GM18909 (cell line): ENCODE data around the gene SPEF2.
"Not testable (repeated sequence)": the region's sequence is repeated elsewhere in the genome, so short reads cannot be mapped to it uniquely, and the experiment has no call there.

Experiments
- ATAC-seq: cut with Tn5 transposase; IDR thresholded peaks from one replicate; pipeline ENCODE4 v1.9.1; 2021; ENCODE audit warnings: mild to moderate bottlenecking; ENCODE audit not compliant: unreplicated experiment, poor library complexity

The SPEF2 gene

DNA sequence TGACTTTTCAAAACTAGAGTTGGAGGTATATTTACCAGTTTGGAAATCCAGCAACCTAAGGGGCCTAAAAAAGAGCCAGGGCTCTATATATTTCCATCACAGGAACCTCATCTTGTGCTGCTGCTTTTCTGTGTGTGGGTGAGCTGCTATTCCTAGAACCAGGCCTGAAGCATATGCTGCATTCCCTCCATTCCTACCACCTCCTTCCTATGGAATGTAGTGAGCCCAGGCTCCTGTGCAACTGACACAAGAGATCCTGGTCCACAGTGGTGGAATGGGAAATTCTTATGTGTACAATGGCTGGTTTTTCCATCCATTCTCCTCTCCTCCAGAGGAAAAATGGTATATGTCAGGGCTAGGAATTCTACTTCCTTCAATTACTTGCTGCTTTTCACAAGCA, 39.1 kb downstream of the SPEF2 start:
- no peak for ATAC-seq

- ATAC-seq: no peak
Measured at GRCh38 chr5:35657877-35658276, 40.2 kb downstream of the SPEF2 start.

DNA sequence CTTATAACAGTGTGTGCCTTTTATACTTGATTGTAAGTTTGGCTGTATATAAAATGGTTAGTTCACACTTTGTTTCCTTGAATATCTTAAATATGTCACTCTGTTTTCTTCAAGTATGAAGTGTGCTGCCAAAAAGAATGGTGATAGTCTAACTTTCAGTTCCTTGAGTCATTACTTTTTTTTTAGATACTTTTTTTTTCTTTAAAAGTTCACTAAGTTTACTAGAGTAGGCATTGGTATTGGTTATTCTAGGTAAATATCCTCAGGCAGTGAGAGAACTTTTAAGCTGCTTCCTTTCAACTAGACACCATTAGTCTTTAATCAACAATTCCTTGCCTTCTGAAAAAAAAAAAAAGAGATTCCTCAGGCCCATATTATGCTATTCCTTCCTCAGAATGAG, 41.9 kb downstream of the SPEF2 start:
- no peak for ATAC-seq

- no peak for ATAC-seq
Measured at GRCh38 chr5:35660451-35660850, 42.8 kb downstream of the SPEF2 start.

- no peak for ATAC-seq
Measured at GRCh38 chr5:35664584-35664983, 46.9 kb downstream of the SPEF2 start.

- no peak for ATAC-seq
Measured at GRCh38 chr5:35665096-35665495, 47.4 kb downstream of the SPEF2 start.

- no peak for ATAC-seq
Measured at GRCh38 chr5:35668319-35668718, 50.7 kb downstream of the SPEF2 start.

- no peak for ATAC-seq
Measured at GRCh38 chr5:35668794-35669193, 51.1 kb downstream of the SPEF2 start.

DNA sequence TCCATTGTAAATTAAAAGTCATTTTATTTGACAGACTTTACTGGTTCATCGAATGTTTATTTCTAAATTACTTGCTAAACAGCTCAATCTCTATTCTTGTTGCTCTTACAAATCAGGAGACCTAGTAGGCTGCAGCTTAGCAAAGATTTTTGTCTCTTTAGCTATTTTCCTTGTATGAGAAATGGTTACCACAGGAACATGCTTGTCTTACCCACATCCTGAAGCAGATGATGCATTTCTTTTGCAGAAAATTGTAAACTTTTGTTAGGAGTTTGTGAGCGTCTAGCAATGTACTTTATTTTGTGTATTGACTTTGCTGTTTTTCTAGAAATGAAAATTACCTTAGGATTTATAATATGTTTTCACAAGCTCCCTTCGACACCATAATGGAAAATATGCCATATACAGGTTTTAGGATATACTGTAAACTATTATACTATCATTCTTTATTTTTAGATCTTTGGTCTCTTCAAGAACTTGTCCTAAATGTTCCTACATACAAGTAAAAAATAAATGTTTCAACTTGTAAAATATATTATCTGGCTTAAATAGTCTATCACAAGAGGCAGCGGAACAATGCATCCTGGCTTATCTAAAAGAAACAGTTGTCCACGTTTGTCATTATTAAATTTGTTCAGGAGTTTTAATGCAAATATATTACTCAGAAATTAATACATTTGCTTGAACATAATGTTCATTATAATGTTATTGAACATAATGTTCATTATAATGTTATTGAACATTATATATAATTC, 54.1 kb downstream of the SPEF2 start:
- no peak for ATAC-seq

DNA sequence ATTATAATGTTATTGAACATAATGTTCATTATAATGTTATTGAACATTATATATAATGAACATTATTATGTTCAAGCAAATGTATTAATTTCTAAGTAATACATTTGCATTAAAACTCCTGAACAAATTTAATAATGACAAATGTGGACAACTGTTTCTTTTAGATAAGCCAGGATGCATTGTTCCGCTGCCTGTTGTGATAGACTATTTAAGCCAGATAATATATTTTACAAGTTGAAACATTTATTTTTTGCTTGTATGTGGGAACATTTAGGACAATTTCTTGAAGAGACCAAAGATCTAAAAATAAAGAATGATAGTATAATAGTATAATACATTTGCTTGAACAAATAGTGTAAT, 54.6 kb downstream of the SPEF2 start:
- ATAC-seq: not testable (repeated sequence)

DNA sequence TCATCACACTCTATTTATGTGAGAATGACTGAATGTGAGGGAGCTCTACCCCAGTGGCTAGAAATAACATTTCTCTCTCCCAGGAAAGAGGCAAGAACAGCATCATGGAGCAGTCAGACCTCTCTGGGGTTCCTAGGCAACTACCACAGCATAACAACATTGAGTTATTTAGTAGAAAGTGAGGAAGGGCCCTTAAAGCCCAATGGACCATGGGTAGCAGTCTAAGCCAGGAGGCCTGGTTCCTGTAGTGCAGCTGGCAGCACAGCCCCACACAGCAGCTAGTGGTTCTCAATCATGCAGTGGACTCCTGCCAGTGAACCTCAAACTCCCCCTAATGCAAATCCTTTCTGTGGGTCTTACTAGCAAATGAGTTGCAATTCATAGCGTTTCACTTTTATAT, 55.3 kb downstream of the SPEF2 start:
- ATAC-seq: no peak

GRCh38 chr5:35674049-35674448, 56.4 kb downstream of the SPEF2 start:
- ATAC-seq: no peak

GRCh38 chr5:35675392-35675791, 57.7 kb downstream of the SPEF2 start:
- ATAC-seq: no peak

DNA sequence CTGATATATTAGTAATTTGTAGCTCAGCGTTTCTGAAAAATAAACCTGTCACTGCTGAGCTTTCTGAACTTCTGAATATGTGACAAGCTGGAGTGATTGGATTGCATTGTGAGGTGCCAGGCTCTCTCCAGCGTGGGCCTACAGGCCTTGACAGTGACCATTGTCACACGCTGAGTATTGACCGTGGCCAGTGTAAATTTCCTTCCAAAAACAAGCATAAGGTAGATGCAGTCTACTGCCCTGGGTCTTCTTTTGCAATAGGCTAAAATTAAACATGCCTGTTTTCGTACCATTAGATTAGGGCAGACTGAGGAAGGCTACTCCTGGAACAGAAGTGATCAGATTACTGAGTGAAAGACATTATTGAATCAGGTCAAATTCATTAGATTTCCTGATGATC, 60.2 kb downstream of the SPEF2 start:
- ATAC-seq: no peak

DNA sequence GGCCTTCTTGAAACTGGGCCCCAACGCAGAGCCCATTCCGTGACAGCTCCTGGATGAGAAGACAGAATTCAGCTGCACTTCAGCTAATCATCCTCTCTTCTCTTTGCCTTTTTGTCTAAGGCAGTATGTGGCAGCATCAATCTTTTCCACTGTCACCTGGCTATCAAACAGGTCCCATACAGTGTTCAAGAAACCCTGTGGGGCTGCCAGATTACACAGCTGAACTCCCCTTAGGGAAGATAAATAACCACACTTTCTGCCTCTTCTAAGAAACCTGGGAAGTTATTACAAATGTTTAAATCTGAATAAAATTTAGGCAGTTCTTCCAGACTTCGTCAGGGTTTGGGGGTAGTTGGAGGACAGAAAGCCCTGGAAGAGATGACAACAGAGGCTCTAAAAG, 61.0 kb downstream of the SPEF2 start:
- ATAC-seq: no peak

DNA sequence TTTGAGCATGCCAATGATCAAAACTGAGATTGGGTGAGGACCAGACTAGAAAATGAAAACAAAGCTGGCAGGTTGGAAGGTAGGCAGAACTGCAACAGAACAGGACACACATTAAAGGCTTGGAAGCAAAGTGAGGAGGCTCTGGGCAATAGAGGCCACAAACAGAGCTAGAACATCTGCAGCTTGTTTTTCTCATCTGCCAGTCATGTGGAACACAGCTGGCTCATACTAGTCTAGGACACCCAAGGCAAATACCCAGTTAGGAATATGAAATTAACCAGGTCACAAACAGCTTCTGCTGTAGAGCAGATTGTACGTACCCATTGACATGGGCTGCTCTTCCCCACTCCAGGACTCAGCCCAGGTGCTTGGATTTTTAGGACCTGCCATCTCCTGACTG, 61.7 kb downstream of the SPEF2 start:
- ATAC-seq: no peak

GRCh38 chr5:35681911-35682310, 64.2 kb downstream of the SPEF2 start:
- no peak for ATAC-seq

GRCh38 chr5:35683466-35683865, 65.8 kb downstream of the SPEF2 start:
- no peak for ATAC-seq

DNA sequence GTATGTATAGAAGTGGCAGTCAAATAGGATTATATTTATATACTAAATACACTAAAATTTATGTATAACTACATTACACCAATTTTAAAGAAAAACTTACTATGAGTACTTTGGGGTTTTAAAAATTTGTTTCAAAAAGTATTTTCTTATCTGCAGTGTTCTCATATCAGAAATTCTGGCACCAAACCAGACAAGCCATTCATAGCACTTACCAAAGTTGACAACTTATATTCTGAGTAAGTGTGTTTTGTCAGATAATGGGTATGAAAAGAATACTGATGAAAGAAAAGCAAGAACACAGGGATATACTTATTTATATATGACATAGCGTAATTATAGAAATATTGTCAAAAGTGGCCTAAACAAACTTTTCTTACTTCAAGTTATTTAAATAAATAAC, 67.5 kb downstream of the SPEF2 start:
- no peak for ATAC-seq

GRCh38 chr5:35687961-35688360, 70.3 kb downstream of the SPEF2 start:
- no peak for ATAC-seq

- no peak for ATAC-seq
Measured at GRCh38 chr5:35694481-35694880, 76.8 kb downstream of the SPEF2 start.

DNA sequence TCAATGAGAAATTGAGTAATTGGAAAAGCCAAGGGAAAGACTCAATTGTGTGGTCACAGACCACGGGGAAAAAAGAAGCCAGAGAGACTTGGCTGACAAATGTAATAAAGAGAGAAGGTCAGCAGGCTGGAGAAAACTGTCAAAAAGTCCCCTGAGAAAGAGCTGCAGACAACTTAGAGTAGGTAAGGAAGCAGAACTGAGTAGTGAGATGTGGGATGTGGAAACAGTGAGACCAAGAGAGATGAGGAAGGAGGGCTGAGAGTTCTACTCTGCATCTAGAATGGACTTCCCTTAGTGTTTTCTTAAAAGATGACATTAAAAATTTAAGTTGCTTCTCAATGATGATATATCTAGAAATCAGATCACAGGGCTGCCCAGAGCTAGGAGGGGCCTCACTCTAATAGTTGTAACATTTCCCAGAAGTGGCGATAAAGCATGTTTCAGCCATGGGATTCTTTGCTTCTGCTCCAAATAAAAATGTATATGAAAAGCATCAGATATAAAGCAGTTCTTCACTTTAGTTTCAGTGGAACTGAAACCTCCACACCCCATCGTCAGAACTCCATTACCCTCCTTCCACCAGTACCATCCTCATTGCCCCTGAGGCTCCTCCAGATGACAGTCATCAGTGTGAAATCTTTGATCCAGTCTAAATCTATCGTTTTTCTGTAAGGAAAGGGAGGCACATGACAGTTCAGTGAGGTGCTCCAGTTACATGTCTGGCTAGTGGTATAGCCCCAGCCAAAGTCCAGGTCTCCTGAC, 80.6 kb downstream of the SPEF2 start:
- no peak for ATAC-seq
